Prostate gland (tissue), 1 donor: ENCODE measurements around the gene TMEM220.

Experiments
- POLR2A ChIP-seq: fragments of 450-650 bp; IDR thresholded peaks from one replicate; pipeline ENCODE4 v1.6.1; 2016; ENCODE audit warnings: antibody characterized with exemption, mild to moderate bottlenecking
- POLR2AphosphoS5 ChIP-seq: sonication (generic); formaldehyde crosslinking; IDR thresholded peaks from one replicate; pipeline ENCODE4 v1.6.1; 2017; ENCODE audit warnings: antibody characterized with exemption

GRCh38 chr17:10713318-10713717 is 16.5 kb downstream of the TMEM220 start:
- TF ChIP-seq POLR2AphosphoS5, result no peak
- TF ChIP-seq POLR2A, result no peak
